HG03378 (cell line): ENCODE measurements around the gene YJU2.
"Not testable (repeated sequence)": the region's sequence is repeated elsewhere in the genome, so short reads cannot be mapped to it uniquely, and the experiment has no call there.

ENCODE experiments used
- ATAC-seq: cut with Tn5 transposase; IDR thresholded peaks from one replicate; pipeline ENCODE4 v1.9.1; 2021; ENCODE audit warnings: mild to moderate bottlenecking, moderate library complexity; ENCODE audit not compliant: unreplicated experiment

The YJU2 gene

GRCh38 chr19:4267101-4267900 is 20.4 kb downstream of the YJU2 start:
- no peak for ATAC-seq

- ATAC-seq: no peak
These were observed 21.3 kb downstream of the YJU2 start for GRCh38 chr19:4267901-4268815.

GRCh38 chr19:4268816-4269430 is 22.0 kb downstream of the YJU2 start:
- no peak for ATAC-seq

- no peak for ATAC-seq
These were observed 26.0 kb downstream of the YJU2 start for GRCh38 chr19:4272894-4273293.

- not testable (repeated sequence) for ATAC-seq
These were observed 27.4 kb downstream of the YJU2 start for GRCh38 chr19:4274321-4274686.

- no peak for ATAC-seq
These were observed 30.4 kb downstream of the YJU2 start for GRCh38 chr19:4277191-4277696.

GRCh38 chr19:4278010-4278409 is 31.1 kb downstream of the YJU2 start:
- no peak for ATAC-seq

GRCh38 chr19:4278419-4279266 is 31.8 kb downstream of the YJU2 start, which contains the start of gene SHD:
Gene SHD (plus strand): TSS chr19:4279266. CDS start chr19:4280064, 798 bp downstream.
- no peak for ATAC-seq

- no peak for ATAC-seq
These were observed 32.3 kb downstream of the YJU2 start for GRCh38 chr19:4279267-4279529.

- ATAC-seq: no peak
These were observed 32.9 kb downstream of the YJU2 start for GRCh38 chr19:4279530-4280422.

GRCh38 chr19:4284176-4284958 is 37.5 kb downstream of the YJU2 start:
- no peak for ATAC-seq

- ATAC-seq: no peak
These were observed 38.1 kb downstream of the YJU2 start for GRCh38 chr19:4284974-4285373.

GRCh38 chr19:4286141-4286540 is 39.3 kb downstream of the YJU2 start:
- not testable (repeated sequence) for ATAC-seq

- no peak for ATAC-seq
These were observed 41.4 kb downstream of the YJU2 start for GRCh38 chr19:4288091-4288777.

GRCh38 chr19:4291184-4291732 is 44.4 kb downstream of the YJU2 start:
- no peak for ATAC-seq

- no peak for ATAC-seq
These were observed 45.6 kb downstream of the YJU2 start for GRCh38 chr19:4292515-4292914.

GRCh38 chr19:4294389-4294788 is 47.5 kb downstream of the YJU2 start:
- ATAC-seq: no peak
